Stomach (tissue), 4 donors: ENCODE results near the gene GJD4.

ENCODE experiments used
- POLR2A ChIP-seq, 4 donors: fragments of 450-650 bp; IDR thresholded peaks; one replicate each; pipeline ENCODE4 v1.6.1; 2016; ENCODE audit warnings: antibody characterized with exemption in 4 of 4, control low read depth in 2 of 4, mild to moderate bottlenecking in 1 of 4, moderate library complexity in 1 of 4
- POLR2AphosphoS5 ChIP-seq, 3 donors: sonication (generic); formaldehyde crosslinking; IDR thresholded peaks; one replicate each; pipeline ENCODE4 v1.6.1; 2016; ENCODE audit warnings: antibody characterized with exemption in 3 of 3
- TF ChIP-seq, protein P1 (sequence below), 7 experiments: fragments of 450-650 bp in 4 of 7; fragments of 200-600 bp in 3 of 7; sonication (generic) in 3 of 7; IDR thresholded peaks; one replicate each; pipeline ENCODE4 v1.5.1; 2016 to 2019; ENCODE audit warnings: antibody characterized with exemption in 7 of 7, control low read depth in 2 of 7, mild to moderate bottlenecking in 1 of 7

DNA sequence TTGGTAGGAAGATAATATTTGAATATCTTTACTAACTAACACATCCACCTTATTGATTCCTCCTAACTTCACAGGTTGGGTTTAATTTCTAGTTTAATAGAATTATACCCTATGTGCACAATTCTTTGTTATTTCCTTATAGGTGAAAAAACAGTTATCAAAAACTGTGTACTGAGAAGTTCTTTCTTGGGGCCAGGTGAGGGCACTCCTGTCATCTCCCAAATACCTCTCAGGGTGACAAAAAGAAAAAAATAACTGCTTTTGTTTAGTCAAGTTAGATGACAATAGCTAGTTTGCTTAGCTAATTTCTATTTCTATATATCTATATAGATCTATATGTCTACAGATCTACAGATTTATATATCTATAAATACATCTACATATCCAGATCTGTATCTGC lies 26.9 kb downstream of the GJD4 start:
- TF ChIP-seq, protein P1, sequence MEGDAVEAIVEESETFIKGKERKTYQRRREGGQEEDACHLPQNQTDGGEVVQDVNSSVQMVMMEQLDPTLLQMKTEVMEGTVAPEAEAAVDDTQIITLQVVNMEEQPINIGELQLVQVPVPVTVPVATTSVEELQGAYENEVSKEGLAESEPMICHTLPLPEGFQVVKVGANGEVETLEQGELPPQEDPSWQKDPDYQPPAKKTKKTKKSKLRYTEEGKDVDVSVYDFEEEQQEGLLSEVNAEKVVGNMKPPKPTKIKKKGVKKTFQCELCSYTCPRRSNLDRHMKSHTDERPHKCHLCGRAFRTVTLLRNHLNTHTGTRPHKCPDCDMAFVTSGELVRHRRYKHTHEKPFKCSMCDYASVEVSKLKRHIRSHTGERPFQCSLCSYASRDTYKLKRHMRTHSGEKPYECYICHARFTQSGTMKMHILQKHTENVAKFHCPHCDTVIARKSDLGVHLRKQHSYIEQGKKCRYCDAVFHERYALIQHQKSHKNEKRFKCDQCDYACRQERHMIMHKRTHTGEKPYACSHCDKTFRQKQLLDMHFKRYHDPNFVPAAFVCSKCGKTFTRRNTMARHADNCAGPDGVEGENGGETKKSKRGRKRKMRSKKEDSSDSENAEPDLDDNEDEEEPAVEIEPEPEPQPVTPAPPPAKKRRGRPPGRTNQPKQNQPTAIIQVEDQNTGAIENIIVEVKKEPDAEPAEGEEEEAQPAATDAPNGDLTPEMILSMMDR (IDR thresholded peaks at IDR 0.05): no peak
- no peak for TF ChIP-seq POLR2AphosphoS5 (IDR thresholded peaks at IDR 0.05)
- TF ChIP-seq POLR2A (IDR thresholded peaks at IDR 0.05): no peak
